Neural cell (in vitro differentiated cells): ENCODE data around the gene NMU. TPM values are rescaled to one million over a fixed set of nuclear protein-coding genes. Genes with fewer than 3 reads are reported as not detected.

Experiments used
- H2AFZ ChIP-seq: fragments of 200-600, 300-800 bp; sonication (generic), shearing (Covaris generic); 2 replicates; pipeline ENCODE4 v1.6.0; 2014; ENCODE audit warnings: low read depth, mild to moderate bottlenecking, antibody characterized with exemption, low read length, moderate library complexity
- H3F3A ChIP-seq: fragments of 200-600 bp; shearing (Covaris generic); 2 replicates; pipeline ENCODE4 v1.6.1; 2016; ENCODE audit warnings: mild to moderate bottlenecking, moderate library complexity, mixed read lengths, antibody characterized with exemption, low read length; ENCODE audit not compliant: insufficient read depth, poor library complexity, severe bottlenecking
- H3K27ac ChIP-seq: fragments of 200-600, 300-800 bp; sonication (generic), shearing (Covaris generic); 2 replicates; pipeline ENCODE4 v1.5.1; 2014; ENCODE audit warnings: mild to moderate bottlenecking, low read length, moderate library complexity
- H3K27me3 ChIP-seq: fragments of 300-800, 200-600 bp; sonication (generic), shearing (Covaris generic); 2 replicates; pipeline ENCODE4 v1.6.0; 2014; ENCODE audit warnings: mild to moderate bottlenecking, low read depth, low read length, moderate library complexity; ENCODE audit not compliant: insufficient read depth
- H3K36me3 ChIP-seq: fragments of 300-800, 200-600 bp; sonication (generic), shearing (Covaris generic); 2 replicates; pipeline ENCODE4 v1.5.1; 2014; ENCODE audit warnings: mild to moderate bottlenecking, antibody characterized with exemption, low read length, moderate library complexity; ENCODE audit not compliant: insufficient read depth
- H3K4me2 ChIP-seq: fragments of 300-800, 200-600 bp; sonication (generic), shearing (Covaris generic); 2 replicates; pipeline ENCODE4 v1.6.0; 2014; ENCODE audit warnings: mild to moderate bottlenecking, low read length
- H3K4me3 ChIP-seq: fragments of 300-800, 200-600 bp; sonication (generic), shearing (Covaris generic); 2 replicates; pipeline ENCODE4 v1.5.1; 2014; ENCODE audit warnings: mild to moderate bottlenecking, low read length, moderate library complexity
- H3K79me2 ChIP-seq: fragments of 200-600 bp; shearing (Covaris generic); replicated peaks from 2 replicates; pipeline ENCODE4 v1.6.0; 2014; ENCODE audit warnings: mild to moderate bottlenecking, low read length, moderate library complexity; ENCODE audit not compliant: insufficient read depth
- H3K9ac ChIP-seq: fragments of 300-800, 200-600 bp; sonication (generic), shearing (Covaris generic); 2 replicates; pipeline ENCODE4 v1.6.1; 2016; ENCODE audit warnings: mild to moderate bottlenecking, low read length, mixed read lengths
- H3K9me2 ChIP-seq: fragments of 200-600 bp; shearing (Covaris generic); 2 replicates; pipeline ENCODE4 v1.6.1; 2016; ENCODE audit warnings: mild to moderate bottlenecking, low read length, mixed read lengths; ENCODE audit not compliant: insufficient read depth
- H3K9me3 ChIP-seq: fragments of 200-600, 300-800 bp; sonication (generic), shearing (Covaris generic); 2 replicates; pipeline ENCODE4 v1.6.1; 2016; ENCODE audit warnings: mild to moderate bottlenecking, mixed run types, low read length, moderate library complexity, mixed read lengths
- H4K20me1 ChIP-seq: fragments of 200-600 bp; shearing (Covaris generic); 2 replicates; pipeline ENCODE4 v1.6.1; 2016; ENCODE audit warnings: mild to moderate bottlenecking, mixed run types; ENCODE audit not compliant: insufficient read depth
- EP300 ChIP-seq: fragments of 450-650 bp; conservative IDR thresholded peaks from 2 replicates; pipeline ENCODE4 v1.6.1; 2014; ENCODE audit warnings: antibody characterized with exemption, mild to moderate bottlenecking, moderate library complexity; ENCODE audit not compliant: poor library complexity, severe bottlenecking
- EZH2 ChIP-seq: fragments of 200-600, 300-800 bp; shearing (Covaris generic), sonication (generic); IDR thresholded peaks from 2 replicates; pipeline ENCODE4 v1.6.1; 2014; ENCODE audit warnings: antibody characterized with exemption, low read length, borderline replicate concordance, mild to moderate bottlenecking; ENCODE audit not compliant: insufficient read depth, poor library complexity, severe bottlenecking
- MXI1 ChIP-seq: fragments of 450-650 bp; conservative IDR thresholded peaks from 2 replicates; pipeline ENCODE4 v1.6.1; 2014; ENCODE audit warnings: antibody characterized with exemption, mild to moderate bottlenecking; ENCODE audit not compliant: poor library complexity, severe bottlenecking
- POLR2AphosphoS5 ChIP-seq: IDR thresholded peaks from 2 replicates; pipeline ENCODE4 v1.6.1; 2012
- RAD21 ChIP-seq: fragments of 450-650 bp; conservative IDR thresholded peaks from 2 replicates; pipeline ENCODE4 v1.6.1; 2014; ENCODE audit warnings: antibody characterized with exemption, mild to moderate bottlenecking, moderate library complexity
- REST ChIP-seq: IDR thresholded peaks from 2 replicates; pipeline ENCODE4 v1.6.1; 2012; ENCODE audit warnings: borderline replicate concordance
- SMC3 ChIP-seq: fragments of 450-650 bp; conservative IDR thresholded peaks from 2 replicates; pipeline ENCODE4 v1.6.1; 2014; ENCODE audit warnings: antibody characterized with exemption, mild to moderate bottlenecking, moderate library complexity; ENCODE audit not compliant: poor library complexity
- TAF1 ChIP-seq: IDR thresholded peaks from 2 replicates; pipeline ENCODE4 v1.6.1; 2012; ENCODE audit warnings: low read depth
- polyA plus RNA-seq: library from polyadenylated mRNA; depleted of rRNA; stranded (reverse); fragments of >200 nt; gene quantifications from 2 replicates; pipeline ENCODE4 v1.2.3, GENCODE V29; 2014
- TF ChIP-seq, protein P1 (sequence below): fragments of 450-650 bp; IDR thresholded peaks from 2 replicates; pipeline ENCODE4 v1.5.1; 2014; ENCODE audit warnings: antibody characterized with exemption, mild to moderate bottlenecking, moderate library complexity; ENCODE audit not compliant: poor library complexity, severe bottlenecking

Gene NMU
- polyA plus RNA-seq, 1 donor from 2014 or later, result 47.2 TPM

DNA sequence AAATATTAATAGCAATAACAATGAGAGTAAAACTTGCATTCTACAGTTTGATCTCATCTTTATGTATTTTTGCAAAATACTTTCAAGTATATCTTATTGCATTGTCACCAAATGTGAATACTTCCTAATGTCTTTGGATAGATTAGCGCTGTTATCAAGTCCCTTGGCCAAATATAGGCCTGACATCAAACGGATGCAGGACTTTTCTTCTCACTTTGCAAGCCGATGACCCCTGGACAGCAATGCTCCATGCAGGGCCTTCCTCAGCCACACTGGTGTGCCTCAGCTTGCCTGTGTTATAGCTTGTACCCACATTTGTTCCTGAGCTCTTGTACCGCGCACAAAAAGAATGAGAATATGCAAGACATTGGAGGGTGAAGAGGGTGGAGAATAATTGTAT lies 18.0 kb upstream of the NMU start:
- TF ChIP-seq SMC3 (no peak), REST (no peak), EZH2 (no peak), MXI1 (no peak)
- Histone ChIP-seq H3K9me2 (no peaks in the 10 kb centered on the region), H3K27me3 (no peaks in the 10 kb centered on the region), H3K4me3 (no peak overlapping the region), H4K20me1 (no peaks in the 10 kb centered on the region), H3K27ac (no peak overlapping the region), H3K36me3 (no peaks in the 10 kb centered on the region), H3K9me3 (no peaks in the 10 kb centered on the region), H3K9ac (no peak overlapping the region), H2AFZ (no peak overlapping the region), H3K79me2 (no peaks in the 10 kb centered on the region), H3K4me2 (no peak overlapping the region), H3F3A (no peaks in the 10 kb centered on the region)

DNA sequence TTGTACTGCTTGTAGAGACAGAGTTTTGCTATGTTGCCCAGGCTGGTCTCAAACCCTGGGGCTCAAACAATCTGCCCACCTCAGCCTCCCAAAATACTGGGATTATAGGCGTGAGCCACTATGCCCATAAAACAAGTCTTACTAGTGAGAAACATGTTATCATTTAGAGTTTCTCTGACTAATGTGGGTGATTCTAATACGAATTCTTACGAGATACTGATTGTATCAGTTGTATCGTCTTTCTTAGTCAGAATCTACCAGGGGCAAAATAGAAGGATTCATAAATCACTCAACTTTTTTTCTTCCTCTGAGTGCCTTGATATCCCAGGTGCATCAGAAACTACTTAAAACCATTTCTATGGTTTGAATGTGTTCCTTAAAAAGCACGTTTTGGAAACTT lies 14.4 kb upstream of the NMU start:
- H3K36me3 ChIP-seq, result no peaks in the 10 kb centered on the region
- TF ChIP-seq RAD21 (no peak), POLR2AphosphoS5 (no peak), TAF1 (no peak), MXI1 (no peak), EZH2 (no peak), REST (no peak), EP300 (no peak), SMC3 (no peak)
- TF ChIP-seq, protein P1, sequence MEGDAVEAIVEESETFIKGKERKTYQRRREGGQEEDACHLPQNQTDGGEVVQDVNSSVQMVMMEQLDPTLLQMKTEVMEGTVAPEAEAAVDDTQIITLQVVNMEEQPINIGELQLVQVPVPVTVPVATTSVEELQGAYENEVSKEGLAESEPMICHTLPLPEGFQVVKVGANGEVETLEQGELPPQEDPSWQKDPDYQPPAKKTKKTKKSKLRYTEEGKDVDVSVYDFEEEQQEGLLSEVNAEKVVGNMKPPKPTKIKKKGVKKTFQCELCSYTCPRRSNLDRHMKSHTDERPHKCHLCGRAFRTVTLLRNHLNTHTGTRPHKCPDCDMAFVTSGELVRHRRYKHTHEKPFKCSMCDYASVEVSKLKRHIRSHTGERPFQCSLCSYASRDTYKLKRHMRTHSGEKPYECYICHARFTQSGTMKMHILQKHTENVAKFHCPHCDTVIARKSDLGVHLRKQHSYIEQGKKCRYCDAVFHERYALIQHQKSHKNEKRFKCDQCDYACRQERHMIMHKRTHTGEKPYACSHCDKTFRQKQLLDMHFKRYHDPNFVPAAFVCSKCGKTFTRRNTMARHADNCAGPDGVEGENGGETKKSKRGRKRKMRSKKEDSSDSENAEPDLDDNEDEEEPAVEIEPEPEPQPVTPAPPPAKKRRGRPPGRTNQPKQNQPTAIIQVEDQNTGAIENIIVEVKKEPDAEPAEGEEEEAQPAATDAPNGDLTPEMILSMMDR, result no peak

More for the DNA sequence above, 14.4 kb upstream of the NMU start:
- Histone ChIP-seq H3F3A (no peaks in the 10 kb centered on the region), H2AFZ (no peak overlapping the region), H3K9me3 (no peaks in the 10 kb centered on the region), H3K4me2 (no peak overlapping the region), H3K79me2 (no peaks in the 10 kb centered on the region), H3K4me3 (no peak overlapping the region), H3K9me2 (no peaks in the 10 kb centered on the region), H3K27me3 (no peaks in the 10 kb centered on the region), H4K20me1 (no peaks in the 10 kb centered on the region), H3K9ac (no peak overlapping the region), H3K27ac (no peak overlapping the region)
